Body of pancreas (tissue), 4 donors: Measurements from ENCODE around the gene CFH. TPM values are rescaled to one million over a fixed set of nuclear protein-coding genes. Genes with fewer than 3 reads are reported as not detected.
A peak's percentile ranks its signal among the peaks of the same experiment; 100 is the strongest.

ENCODE experiments used
- ATAC-seq: fragments of 150-250 bp; one replicate; pipeline ENCODE4 v1.9.1; 2016
- DNase-seq, 4 donors: peaks; one replicate each; pipeline ENCODE4 v3.0.0-alpha.2; 2019
- H3K27ac ChIP-seq, 4 donors: fragments of 200-600 bp; sonication (generic); 1 replicate in 3 of 4; 2 replicates in 1 of 4; pipeline versions ENCODE4 v1.5.1 to v1.6.1; 2016 to 2019; ENCODE audit warnings: mild to moderate bottlenecking in 1 of 4, mixed read lengths in 1 of 4, moderate library complexity in 1 of 4
- H3K27me3 ChIP-seq, 2 donors: fragments of 200-600 bp; sonication (generic); one replicate each; pipeline ENCODE4 v1.6.0; 2016; ENCODE audit warnings: mild to moderate bottlenecking in 1 of 2
- H3K36me3 ChIP-seq, 2 donors: fragments of 200-600 bp; sonication (generic); replicated peaks in 1 of 2; 2 replicates each; pipeline ENCODE4 v1.5.1; 2016; ENCODE audit warnings: low read depth in 2 of 2; ENCODE audit not compliant: insufficient read depth in 1 of 2
- H3K4me1 ChIP-seq: fragments of 200-600 bp; sonication (generic); one replicate; pipeline ENCODE4 v1.6.0; 2016
- H3K4me3 ChIP-seq, 2 donors: fragments of 200-600 bp; sonication (generic); 1 replicate in 1 of 2; 2 replicates in 1 of 2; pipeline ENCODE4 v1.5.1; 2016 to 2019
- H3K9me3 ChIP-seq, 3 donors: fragments of 200-600 bp; sonication (generic); 1 replicate in 2 of 3; 2 replicates in 1 of 3; pipeline ENCODE4 v1.5.1; 2016
- POLR2A ChIP-seq, 3 donors: fragments of 450-650 bp; IDR thresholded peaks; one replicate each; pipeline ENCODE4 v1.6.1; 2016; ENCODE audit warnings: antibody characterized with exemption in 3 of 3, mild to moderate bottlenecking in 2 of 3
- WGBS, 2 donors: methylation state at CpG; one replicate each; pipeline ENCODE4 v1.1.5; 2017; 5-methylcytosine and 5-hydroxymethylcytosine counted together
- intact Hi-C: fragments of 100-400 bp; cut with DNase I; formaldehyde crosslinking; loops from one replicate; pipeline ENCODE4 v1.15.1; 2023
- total RNA-seq, 2 donors: library from RNA; depleted of rRNA; stranded (reverse); fragments of >200 nt; gene quantifications; one replicate each; pipeline ENCODE4 v1.1.0, GENCODE V29; 2016
- TF ChIP-seq, protein P1 (sequence below), 7 experiments: fragments of 450-650 bp in 4 of 7; fragments of 200-600 bp in 3 of 7; sonication (generic) in 3 of 7; IDR thresholded peaks; one replicate each; pipeline ENCODE4 v1.5.1; 2016 to 2019; ENCODE audit warnings: antibody characterized with exemption in 7 of 7

The CFH gene
- total RNA-seq, 2 donors from 2014 or later, result 12.2 to 46.7 TPM

DNA sequence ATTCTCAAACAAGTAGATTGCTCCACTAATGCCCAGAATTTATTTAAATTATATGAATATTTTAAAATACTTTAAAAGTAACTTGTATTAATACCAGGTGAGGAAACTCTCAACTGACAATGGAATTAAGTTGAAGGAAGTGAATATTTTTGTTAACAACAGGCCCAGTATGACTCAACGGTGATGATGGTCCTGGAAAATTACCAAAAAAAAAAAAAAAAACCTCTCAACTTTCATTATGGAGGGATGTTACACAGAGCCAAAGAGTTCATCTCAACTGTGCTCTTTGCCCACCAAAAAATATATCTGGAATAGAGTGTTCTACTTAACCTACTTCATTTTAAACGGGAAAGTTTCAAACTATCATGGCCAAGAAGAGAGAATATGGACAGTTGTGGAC is 28.3 kb downstream of the CFH start:
- no peaks in the 10 kb centered on the region for H3K36me3 ChIP-seq
- no peak overlapping the region for H3K27ac ChIP-seq
- no peaks in the 10 kb centered on the region for H3K9me3 ChIP-seq
- H3K4me3 ChIP-seq, result no peak overlapping the region
- WGBS, 2 donors, result 60 to 71% methylated on average over 2 of the region's 2 CpGs
- TF ChIP-seq POLR2A (IDR thresholded peaks at IDR 0.05), result no peak
- TF ChIP-seq, protein P1, sequence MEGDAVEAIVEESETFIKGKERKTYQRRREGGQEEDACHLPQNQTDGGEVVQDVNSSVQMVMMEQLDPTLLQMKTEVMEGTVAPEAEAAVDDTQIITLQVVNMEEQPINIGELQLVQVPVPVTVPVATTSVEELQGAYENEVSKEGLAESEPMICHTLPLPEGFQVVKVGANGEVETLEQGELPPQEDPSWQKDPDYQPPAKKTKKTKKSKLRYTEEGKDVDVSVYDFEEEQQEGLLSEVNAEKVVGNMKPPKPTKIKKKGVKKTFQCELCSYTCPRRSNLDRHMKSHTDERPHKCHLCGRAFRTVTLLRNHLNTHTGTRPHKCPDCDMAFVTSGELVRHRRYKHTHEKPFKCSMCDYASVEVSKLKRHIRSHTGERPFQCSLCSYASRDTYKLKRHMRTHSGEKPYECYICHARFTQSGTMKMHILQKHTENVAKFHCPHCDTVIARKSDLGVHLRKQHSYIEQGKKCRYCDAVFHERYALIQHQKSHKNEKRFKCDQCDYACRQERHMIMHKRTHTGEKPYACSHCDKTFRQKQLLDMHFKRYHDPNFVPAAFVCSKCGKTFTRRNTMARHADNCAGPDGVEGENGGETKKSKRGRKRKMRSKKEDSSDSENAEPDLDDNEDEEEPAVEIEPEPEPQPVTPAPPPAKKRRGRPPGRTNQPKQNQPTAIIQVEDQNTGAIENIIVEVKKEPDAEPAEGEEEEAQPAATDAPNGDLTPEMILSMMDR (IDR thresholded peaks at IDR 0.05), result no peak
- H3K4me1 ChIP-seq, result no peaks in the 10 kb centered on the region
- ATAC-seq (no peak), DNase-seq (no peak)
- H3K27me3 ChIP-seq, result no peaks in the 10 kb centered on the region
- intact Hi-C loops, result no loop called here

DNA sequence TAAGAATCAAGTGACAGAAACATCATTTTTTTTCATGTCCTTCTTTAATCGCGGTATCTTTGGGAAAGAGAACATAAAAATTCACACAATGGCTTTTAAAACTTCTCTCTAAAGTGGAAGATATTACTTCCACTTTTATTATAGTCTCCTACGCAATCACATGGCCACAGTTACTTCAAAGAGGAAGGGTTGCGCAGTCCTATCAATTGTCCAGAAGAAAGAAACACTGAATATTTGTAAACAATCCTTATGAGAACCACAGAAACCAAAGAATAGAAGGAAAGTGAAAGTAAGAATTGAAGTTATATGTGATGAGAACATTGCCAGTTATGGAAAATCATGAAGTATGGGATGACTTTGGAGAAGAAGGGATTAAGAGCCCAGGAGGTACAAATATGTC is 32.6 kb downstream of the CFH start:
- Histone ChIP-seq H3K4me3 (no peak overlapping the region), H3K4me1 (no peaks in the 10 kb centered on the region), H3K36me3 (no peaks in the 10 kb centered on the region), H3K27ac (no peak overlapping the region), H3K27me3 (no peaks in the 10 kb centered on the region), H3K9me3 (no peaks in the 10 kb centered on the region)
- ATAC-seq, result no peak
- 65 to 82% methylated on average over 4 of the region's 4 CpGs for WGBS, 2 donors
- TF ChIP-seq POLR2A (IDR thresholded peaks at IDR 0.05), result no peak
- TF ChIP-seq, protein P1 (IDR thresholded peaks at IDR 0.05), result no peak
- no peak for DNase-seq
- intact Hi-C loops, result no loop called here

DNA sequence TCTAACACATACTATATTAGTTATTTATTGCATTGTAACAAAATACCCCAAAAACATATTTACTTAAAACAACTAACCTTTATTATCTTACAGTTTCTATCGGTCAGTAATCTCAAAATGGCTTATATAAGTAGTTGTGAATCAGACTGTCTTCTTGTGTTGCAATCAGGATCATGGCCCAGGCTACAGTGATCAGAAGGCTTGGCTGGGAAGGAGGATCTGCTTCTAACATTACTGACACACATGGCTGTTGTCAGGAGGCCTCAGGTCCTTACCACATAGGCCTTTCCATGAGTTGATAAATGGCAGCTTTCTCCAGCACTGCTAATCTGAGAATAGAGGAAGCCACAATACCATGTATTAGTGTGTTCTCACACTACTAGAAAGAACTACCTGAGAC is 33.7 kb downstream of the CFH start:
- TF ChIP-seq POLR2A (IDR thresholded peaks at IDR 0.05), result no peak
- TF ChIP-seq, protein P1 (IDR thresholded peaks at IDR 0.05), result no peak
- H3K27ac ChIP-seq, result no peak overlapping the region
- WGBS, 2 donors, result 64 to 68% methylated on average over 1 of the region's 1 CpG
- H3K27me3 ChIP-seq, result no peaks in the 10 kb centered on the region
- intact Hi-C loops, result no loop called here
- no peaks in the 10 kb centered on the region for H3K36me3 ChIP-seq
- no peak for ATAC-seq
- no peak for DNase-seq
- no peaks in the 10 kb centered on the region for H3K4me1 ChIP-seq
- H3K4me3 ChIP-seq, result no peak overlapping the region
- H3K9me3 ChIP-seq, result no peaks in the 10 kb centered on the region

DNA sequence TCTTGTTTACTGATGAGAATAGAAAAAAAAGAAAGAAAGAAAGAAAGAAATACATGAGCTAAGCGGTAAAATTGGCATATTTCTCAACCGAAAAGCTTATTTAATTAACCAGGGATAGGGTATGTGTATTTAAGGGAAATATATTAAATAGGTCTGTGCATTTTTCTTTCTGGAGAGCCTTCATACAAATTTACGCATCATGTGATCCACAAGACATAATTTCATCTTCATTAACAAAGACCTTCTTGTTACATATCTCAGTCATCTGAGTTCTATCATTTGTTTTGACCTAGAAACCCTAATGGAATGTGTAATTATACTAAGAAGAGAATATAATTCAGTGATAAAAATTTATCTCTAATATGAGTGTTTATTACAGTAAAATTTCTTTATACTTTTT is 37.2 kb downstream of the CFH start:
- ATAC-seq, result no peak
- WGBS, 2 donors, result 84 to 89% methylated on average over 3 of the region's 3 CpGs

DNA sequence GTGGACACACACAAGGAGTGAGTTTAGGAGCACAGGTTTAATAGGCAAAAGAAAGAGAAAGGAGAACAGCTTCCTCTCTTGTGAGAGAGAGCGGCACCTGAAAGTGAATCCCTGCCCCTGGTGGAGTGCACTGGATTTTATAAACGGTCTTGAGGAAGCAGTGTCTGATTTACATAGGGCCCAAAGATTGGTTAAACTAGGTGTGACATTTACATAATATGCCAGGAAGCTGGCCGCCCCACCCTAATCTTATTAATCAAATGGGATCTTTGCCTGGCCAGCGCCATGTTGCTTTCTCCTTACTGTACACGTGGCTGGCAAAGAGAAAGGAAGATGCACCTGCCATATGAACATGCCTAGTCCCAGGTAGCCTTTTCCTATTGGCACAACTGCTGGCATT is 38.7 kb downstream of the CFH start:
- Histone ChIP-seq H3K4me1 (no peaks in the 10 kb centered on the region), H3K4me3 (no peak overlapping the region), H3K27ac (no peak overlapping the region), H3K9me3 (no peaks in the 10 kb centered on the region), H3K36me3 (no peaks in the 10 kb centered on the region), H3K27me3 (no peaks in the 10 kb centered on the region)
- no peak for ATAC-seq
- intact Hi-C loops, result no loop called here
- DNase-seq, result peak in 2 of 4 donors; percentile 6 to 52
- WGBS, 2 donors, result 42 to 49% methylated on average over 5 of the region's 5 CpGs
- no peak for TF ChIP-seq POLR2A (IDR thresholded peaks at IDR 0.05)
- TF ChIP-seq, protein P1 (IDR thresholded peaks at IDR 0.05), result no peak

More for the DNA sequence above, 37.2 kb downstream of the CFH start:
- no peak for DNase-seq
- H3K27me3 ChIP-seq, result no peaks in the 10 kb centered on the region
- TF ChIP-seq, protein P1 (IDR thresholded peaks at IDR 0.05), result no peak
- no peak overlapping the region for H3K4me3 ChIP-seq
- H3K4me1 ChIP-seq, result no peaks in the 10 kb centered on the region
- H3K27ac ChIP-seq, result no peak overlapping the region
- H3K9me3 ChIP-seq, result no peaks in the 10 kb centered on the region
- no peaks in the 10 kb centered on the region for H3K36me3 ChIP-seq
- intact Hi-C loops, result no loop called here
